SH-SY5Y (cell line): ENCODE results near the gene KRT10.

Experiments
- GATA2 ChIP-seq: IDR thresholded peaks from 2 replicates; pipeline ENCODE4 v1.6.1; 2011; ENCODE audit warnings: mild to moderate bottlenecking, low read depth, low read length
- GATA3 ChIP-seq: IDR thresholded peaks from 2 replicates; pipeline ENCODE4 v1.6.1; 2011; ENCODE audit warnings: low read depth, mild to moderate bottlenecking, low read length, moderate library complexity

- TF ChIP-seq GATA3 (no peak), GATA2 (no peak)
These were observed 50.3 kb downstream of the KRT10 start, which contains the start of gene KRT26 for GRCh38 chr17:40772101-40772500.
